Endothelial cell of umbilical vein (primary cell): ENCODE results near the gene HDAC8. TPM values are rescaled to one million over a fixed set of nuclear protein-coding genes. Genes with fewer than 3 reads are reported as not detected.

Experiments
- BruUV-seq: library from RNA; stranded (reverse); fragments of 400-500 nt; replicated peaks from 2 replicates; lab custom pipeline; 2021; lab: Mats Ljungman, UMichigan
- CTCF ChIA-PET: fragments of 300-600, 350-600 bp; sonication (Branson Sonifier 250); formaldehyde crosslinking; loops from one replicate; lab custom pipeline; 2021; ENCODE audit warnings: antibody characterized with exemption, inconsistent platforms; lab: Charles Lee
- POLR2A ChIA-PET: fragments of 300-600, 350-600 bp; sonication (Branson Sonifier 250); formaldehyde crosslinking; loops from one replicate; lab custom pipeline; 2021; ENCODE audit warnings: antibody characterized with exemption, inconsistent platforms; lab: Charles Lee
- DNase-seq: peaks from one replicate; pipeline ENCODE4 v3.0.0-alpha.2; 2011; ENCODE audit warnings: low read depth, low spot score
- FAIRE-seq: peaks from 2 replicates; lab custom pipeline; 2011; peaks lifted over from hg19 to GRCh38; lab: Jason Lieb, UNC
- H2AFZ ChIP-seq: 2 replicates; pipeline ENCODE4 v1.6.0; 2012; ENCODE audit warnings: low read depth, low read length, control low read depth, inconsistent platforms
- H3K27ac ChIP-seq: 2 replicates; pipeline ENCODE4 v1.5.1; 2011; ENCODE audit warnings: low read depth, mild to moderate bottlenecking, control low read depth, low read length, moderate library complexity; ENCODE audit not compliant: insufficient read depth
- H3K27me3 ChIP-seq, 2 experiments: 2 replicates each; pipeline versions ENCODE4 v1.6.0 to v1.6.1; 2011; ENCODE audit warnings: low read length in 2 of 2, mixed read lengths in 1 of 2; ENCODE audit not compliant: control insufficient read depth in 2 of 2, insufficient read depth in 2 of 2
- H3K36me3 ChIP-seq, 2 experiments: 2 replicates in 1 of 2; 3 replicates in 1 of 2; pipeline ENCODE4 v1.5.1; 2011; ENCODE audit warnings: low read length in 2 of 2, mild to moderate bottlenecking in 1 of 2, moderate library complexity in 1 of 2; ENCODE audit not compliant: control insufficient read depth in 2 of 2, insufficient read depth in 2 of 2; ENCODE audit errors: extremely low read depth in 1 of 2
- H3K4me1 ChIP-seq: 3 replicates; pipeline ENCODE4 v1.5.1; 2011; ENCODE audit warnings: mild to moderate bottlenecking, low read length; ENCODE audit not compliant: control insufficient read depth, insufficient read depth; ENCODE audit errors: extremely low read depth
- H3K4me2 ChIP-seq: 2 replicates; pipeline ENCODE4 v1.6.1; 2011; ENCODE audit warnings: low read length, control low read depth, mixed read lengths; ENCODE audit not compliant: insufficient read depth
- H3K4me3 ChIP-seq, 3 experiments: fragments of 200-600 bp in 1 of 3; sonication (generic), shearing (Covaris generic) in 1 of 3; replicated peaks in 1 of 3; 2 replicates each; pipeline ENCODE4 v1.5.1; 2011 to 2016; ENCODE audit warnings: control low read depth in 3 of 3, low read length in 3 of 3, mild to moderate bottlenecking in 2 of 3, inconsistent platforms in 1 of 3, low read depth in 1 of 3, moderate library complexity in 1 of 3; ENCODE audit not compliant: insufficient read depth in 1 of 3
- H3K79me2 ChIP-seq: 2 replicates; pipeline ENCODE4 v1.6.0; 2012; ENCODE audit warnings: low read length, inconsistent platforms; ENCODE audit not compliant: control insufficient read depth, insufficient read depth
- H3K9ac ChIP-seq: replicated peaks from 2 replicates; pipeline ENCODE3; 2011; ENCODE audit warnings: low read length, control low read depth; ENCODE audit not compliant: insufficient read depth; ENCODE audit errors: extremely low read depth
- H3K9me1 ChIP-seq: replicated peaks from 3 replicates; pipeline ENCODE4 v1.6.0; 2011; ENCODE audit warnings: mild to moderate bottlenecking, low read length; ENCODE audit not compliant: control insufficient read depth, insufficient read depth; ENCODE audit errors: extremely low read depth
- H3K9me3 ChIP-seq: replicated peaks from 2 replicates; pipeline ENCODE4 v1.5.1; 2012; ENCODE audit warnings: low read length, inconsistent platforms; ENCODE audit not compliant: control insufficient read depth, insufficient read depth
- H4K20me1 ChIP-seq: replicated peaks from 2 replicates; pipeline ENCODE3; 2011; ENCODE audit warnings: mild to moderate bottlenecking, low read length; ENCODE audit not compliant: control insufficient read depth, insufficient read depth; ENCODE audit errors: extremely low read depth
- EZH2 ChIP-seq: IDR thresholded peaks from 2 replicates; pipeline ENCODE4 v1.6.1; 2012; ENCODE audit warnings: borderline replicate concordance, low read depth, mild to moderate bottlenecking, moderate library complexity, low read length, inconsistent platforms; ENCODE audit not compliant: severe bottlenecking
- FOS ChIP-seq: IDR thresholded peaks from 2 replicates; pipeline ENCODE4 v1.6.1; 2011; ENCODE audit warnings: mild to moderate bottlenecking, low read length, moderate library complexity, borderline replicate concordance; ENCODE audit not compliant: insufficient read depth
- GATA2 ChIP-seq: IDR thresholded peaks from 2 replicates; pipeline ENCODE4 v1.7.0; 2011; ENCODE audit warnings: low read depth, mild to moderate bottlenecking, moderate library complexity, mixed read lengths, low read length; ENCODE audit not compliant: insufficient read length, insufficient read depth
- JUN ChIP-seq: IDR thresholded peaks from 2 replicates; pipeline ENCODE4 v1.6.1; 2011; ENCODE audit warnings: borderline replicate concordance, low read depth; ENCODE audit not compliant: insufficient read length, insufficient read depth
- MAX ChIP-seq: IDR thresholded peaks from 2 replicates; pipeline ENCODE4 v1.6.1; 2011; ENCODE audit not compliant: insufficient read depth, insufficient read length
- MYC ChIP-seq: IDR thresholded peaks from one replicate; pipeline ENCODE4 v1.6.1; 2011; ENCODE audit warnings: mild to moderate bottlenecking, low read depth, low read length
- POLR2A ChIP-seq: IDR thresholded peaks from 2 replicates; pipeline ENCODE4 v1.6.1; 2012; ENCODE audit warnings: low read depth, mild to moderate bottlenecking, control low read depth, low read length
- POLR2AphosphoS5 ChIP-seq: IDR thresholded peaks from 2 replicates; pipeline ENCODE4 v1.6.1; 2012; ENCODE audit warnings: low read depth, mild to moderate bottlenecking, control low read depth, low read length, moderate library complexity; ENCODE audit not compliant: insufficient read depth
- dilution Hi-C: fragments of 300-500 bp; cut with MboI; formaldehyde crosslinking; loops from one replicate; pipeline ENCODE4 v1.15.0; 2019; ENCODE audit warnings: low sequenced_read_pairs; ENCODE audit not compliant: extremely low pct_ligation_motif_present
- intact Hi-C: fragments of 100-400 bp; cut with micrococcal nuclease; formaldehyde crosslinking; loops from one replicate; pipeline ENCODE4 v1.10.0; 2022
- polyA plus RNA-seq, 4 experiments: library from polyadenylated mRNA; depleted of rRNA in 3 of 4; stranded (reverse) in 3 of 4; unstranded in 1 of 4; fragments of >200 nt; gene quantifications; 2 replicates each; pipeline versions ENCODE4 v1.2.1 to v1.2.3, GENCODE V29; 2011 to 2012; ENCODE audit warnings: missing spikeins in 1 of 4
- total RNA-seq: library from RNA; stranded (reverse); gene quantifications from 2 replicates; pipeline ENCODE4 v1.2.3, GENCODE V29; 2021
- TF ChIP-seq, protein P1 (sequence below), 2 donors: IDR thresholded peaks; 1 replicate in 1 of 2; 2 replicates in 1 of 2; pipeline ENCODE4 v1.5.1; 2011; ENCODE audit warnings: low read length in 2 of 2, mild to moderate bottlenecking in 2 of 2, moderate library complexity in 2 of 2, control low read depth in 1 of 2, inconsistent platforms in 1 of 2, low read depth in 1 of 2; ENCODE audit not compliant: insufficient read depth in 1 of 2; ENCODE audit errors: extremely low read depth in 1 of 2

Gene HDAC8
- total and polyA plus RNA-seq, 2 donors (not counting 3 experiments of a cell fraction or from before 2014, with no cell fraction given) = 17.6 to 37.2 TPM

- TF ChIP-seq MYC (no peak), GATA2 (no peak)
- TF ChIP-seq, protein P1, sequence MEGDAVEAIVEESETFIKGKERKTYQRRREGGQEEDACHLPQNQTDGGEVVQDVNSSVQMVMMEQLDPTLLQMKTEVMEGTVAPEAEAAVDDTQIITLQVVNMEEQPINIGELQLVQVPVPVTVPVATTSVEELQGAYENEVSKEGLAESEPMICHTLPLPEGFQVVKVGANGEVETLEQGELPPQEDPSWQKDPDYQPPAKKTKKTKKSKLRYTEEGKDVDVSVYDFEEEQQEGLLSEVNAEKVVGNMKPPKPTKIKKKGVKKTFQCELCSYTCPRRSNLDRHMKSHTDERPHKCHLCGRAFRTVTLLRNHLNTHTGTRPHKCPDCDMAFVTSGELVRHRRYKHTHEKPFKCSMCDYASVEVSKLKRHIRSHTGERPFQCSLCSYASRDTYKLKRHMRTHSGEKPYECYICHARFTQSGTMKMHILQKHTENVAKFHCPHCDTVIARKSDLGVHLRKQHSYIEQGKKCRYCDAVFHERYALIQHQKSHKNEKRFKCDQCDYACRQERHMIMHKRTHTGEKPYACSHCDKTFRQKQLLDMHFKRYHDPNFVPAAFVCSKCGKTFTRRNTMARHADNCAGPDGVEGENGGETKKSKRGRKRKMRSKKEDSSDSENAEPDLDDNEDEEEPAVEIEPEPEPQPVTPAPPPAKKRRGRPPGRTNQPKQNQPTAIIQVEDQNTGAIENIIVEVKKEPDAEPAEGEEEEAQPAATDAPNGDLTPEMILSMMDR (IDR thresholded peaks at IDR 0.05; ENCODE audit: extremely low read depth in 1 of 2, insufficient read depth in 1 of 2, low read depth in 1 of 2, low read length in 2 of 2) = no peak
Observed at GRCh38 chrX:72366701-72367454, 205.8 kb downstream of the HDAC8 start.

GRCh38 chrX:72366178-72366577 lies 206.5 kb downstream of the HDAC8 start:
- Histone ChIP-seq H3K4me2 (no peak overlapping the region), H3K36me3 (no peaks in the 10 kb centered on the region), H3K4me1 (no peaks in the 10 kb centered on the region), H3K9me1 (no peaks in the 10 kb centered on the region), H3K79me2 (no peaks in the 10 kb centered on the region), H2AFZ (no peak overlapping the region), H3K4me3 (no peak overlapping the region), H3K27ac (no peak overlapping the region), H3K9me3 (no peaks in the 10 kb centered on the region), H3K27me3 (no peaks in the 10 kb centered on the region), H3K9ac (no peak overlapping the region), H4K20me1 (no peaks in the 10 kb centered on the region)
- ChIA-PET CTCF (no interaction called here), POLR2A (no interaction called here)
- TF ChIP-seq POLR2AphosphoS5 (no peak), MYC (no peak), JUN (no peak), MAX (no peak), POLR2A (no peak), FOS (no peak), GATA2 (no peak), EZH2 (no peak)
- TF ChIP-seq, protein P1 (IDR thresholded peaks at IDR 0.05; ENCODE audit: extremely low read depth in 1 of 2, insufficient read depth in 1 of 2, low read depth in 1 of 2, low read length in 2 of 2) = no peak
- dilution Hi-C loops = no loop called here
- FAIRE-seq (no peak), DNase-seq (no peak)
- no TSS peak for BruUV-seq
- intact Hi-C loops = no loop called here

More at GRCh38 chrX:72366701-72367454, 205.8 kb downstream of the HDAC8 start:
- CTCF ChIA-PET = no interaction called here
- Histone ChIP-seq H3K36me3 (no peaks in the 10 kb centered on the region), H3K9me3 (no peaks in the 10 kb centered on the region), H3K4me2 (no peak overlapping the region), H3K27me3 (no peaks in the 10 kb centered on the region), H3K4me3 (no peak overlapping the region), H3K27ac (no peak overlapping the region), H3K9me1 (no peaks in the 10 kb centered on the region), H3K4me1 (no peaks in the 10 kb centered on the region), H3K9ac (no peak overlapping the region), H4K20me1 (no peaks in the 10 kb centered on the region), H3K79me2 (no peaks in the 10 kb centered on the region), H2AFZ (no peak overlapping the region)
- no peak for FAIRE-seq
- POLR2A ChIA-PET = no interaction called here
- dilution Hi-C loops = no loop called here
- DNase-seq = no peak
- intact Hi-C loops = no loop called here
- no TSS peak for BruUV-seq
